IPS-18a (cell line): Measurements from ENCODE around the gene ALG10B.
"Not testable (repeated sequence)": the region's sequence is repeated elsewhere in the genome, so short reads cannot be mapped to it uniquely, and the experiment has no call there.

Experiments
- H3K27ac ChIP-seq: one replicate; pipeline ENCODE4 v1.5.1; 2013; ENCODE audit warnings: low read length
- H3K27me3 ChIP-seq: one replicate; pipeline ENCODE4 v1.6.1; 2013; ENCODE audit warnings: mild to moderate bottlenecking, low read length; ENCODE audit not compliant: control insufficient read depth, insufficient read depth
- H3K36me3 ChIP-seq: one replicate; pipeline ENCODE4 v1.6.1; 2013; ENCODE audit warnings: low read depth, low read length; ENCODE audit not compliant: control insufficient read depth
- H3K4me1 ChIP-seq: one replicate; pipeline ENCODE4 v1.6.1; 2013; ENCODE audit warnings: low read depth, low read length; ENCODE audit not compliant: control insufficient read depth
- H3K4me3 ChIP-seq: one replicate; pipeline ENCODE4 v1.5.1; 2013; ENCODE audit warnings: low read length
- H3K9ac ChIP-seq: one replicate; pipeline ENCODE4 v1.6.1; 2013; ENCODE audit warnings: mild to moderate bottlenecking, low read length, moderate library complexity
- H3K9me3 ChIP-seq: one replicate; pipeline ENCODE4 v1.6.1; 2013; ENCODE audit warnings: low read depth, low read length; ENCODE audit not compliant: control insufficient read depth

Gene ALG10B

DNA sequence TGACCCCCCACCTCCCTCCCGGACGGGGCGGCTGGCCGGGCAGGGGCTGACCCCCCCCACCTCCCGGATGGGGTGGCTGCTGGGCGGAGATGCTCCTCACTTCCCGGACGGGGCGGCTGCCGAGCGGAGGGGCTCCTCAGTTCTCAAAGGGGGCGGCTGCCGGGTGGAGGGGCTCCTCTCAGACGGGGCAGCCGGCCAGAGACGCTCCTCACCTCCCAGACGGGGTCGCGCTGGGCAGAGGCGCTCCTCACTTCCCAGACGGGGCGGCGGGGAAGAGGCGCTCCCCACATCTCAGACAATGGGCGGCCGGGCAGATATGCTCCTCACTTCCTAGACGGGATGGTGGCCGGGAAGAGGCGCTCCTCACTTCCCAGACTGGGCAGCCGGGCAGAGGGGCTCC is 13.8 kb downstream of the ALG10B start:
- H3K4me3 ChIP-seq, H3K9ac ChIP-seq, H3K27me3 ChIP-seq, H3K27ac ChIP-seq, H3K36me3 ChIP-seq, H3K4me1 ChIP-seq, H3K9me3 ChIP-seq: not testable (repeated sequence)

DNA sequence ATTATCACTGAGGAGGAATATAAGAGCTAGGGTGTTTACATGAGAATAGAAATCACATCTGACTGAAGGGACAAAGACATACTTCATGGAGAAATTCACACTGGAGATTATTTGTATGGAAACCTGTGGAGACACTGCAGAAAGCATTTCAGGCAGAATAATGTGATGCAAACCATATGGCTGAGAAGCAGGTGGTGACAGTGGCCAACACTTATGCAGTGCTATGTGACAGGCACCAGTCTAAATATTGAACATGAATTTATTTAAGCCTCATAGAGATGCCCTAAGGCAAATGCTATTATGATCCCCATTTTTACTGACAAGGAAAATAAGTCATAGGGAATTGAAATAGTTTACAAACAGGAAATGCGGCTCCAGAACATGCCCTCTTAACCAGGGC is 16.2 kb downstream of the ALG10B start:
- no peak overlapping the region for H3K9ac ChIP-seq
- H3K4me3 ChIP-seq, result no peak overlapping the region
- H3K9me3 ChIP-seq, result no peaks in the 10 kb centered on the region
- H3K27ac ChIP-seq, result no peak overlapping the region
- no peaks in the 10 kb centered on the region for H3K4me1 ChIP-seq
- H3K36me3 ChIP-seq, result no peaks in the 10 kb centered on the region
- H3K27me3 ChIP-seq, result no peaks in the 10 kb centered on the region

GRCh38 chr12:38342444-38342843 is 25.9 kb downstream of the ALG10B start:
- no peak overlapping the region for H3K27ac ChIP-seq
- H3K4me1 ChIP-seq, result no peaks in the 10 kb centered on the region
- H3K9me3 ChIP-seq, result no peaks in the 10 kb centered on the region
- no peak overlapping the region for H3K4me3 ChIP-seq
- no peaks in the 10 kb centered on the region for H3K36me3 ChIP-seq
- no peak overlapping the region for H3K9ac ChIP-seq
- no peaks in the 10 kb centered on the region for H3K27me3 ChIP-seq

GRCh38 chr12:38343256-38343655 is 26.7 kb downstream of the ALG10B start:
- not testable (repeated sequence) for H3K4me1 ChIP-seq, H3K27ac ChIP-seq, H3K27me3 ChIP-seq, H3K36me3 ChIP-seq, H3K9me3 ChIP-seq, H3K9ac ChIP-seq, H3K4me3 ChIP-seq

DNA sequence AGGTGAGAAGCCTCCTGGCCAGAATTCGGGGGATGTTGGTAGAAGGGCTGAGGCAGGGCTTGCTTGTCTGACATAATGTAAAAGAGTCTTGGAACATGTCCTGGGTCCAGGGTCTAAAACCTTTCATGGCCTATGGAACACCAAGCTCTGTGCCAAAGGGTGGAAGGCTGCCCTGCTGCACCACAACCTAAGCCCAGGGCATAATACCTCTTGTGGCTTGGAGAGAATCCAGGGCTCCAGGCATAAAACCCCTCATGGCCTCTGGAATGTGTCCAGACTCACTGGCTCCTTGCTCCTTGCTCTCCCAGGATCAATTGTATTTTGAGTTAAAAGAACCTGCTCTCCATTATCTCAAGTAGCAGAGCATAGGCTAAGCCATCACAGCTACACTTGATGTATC is 27.3 kb downstream of the ALG10B start:
- H3K27me3 ChIP-seq, H3K27ac ChIP-seq, H3K4me3 ChIP-seq, H3K36me3 ChIP-seq, H3K9me3 ChIP-seq, H3K4me1 ChIP-seq, H3K9ac ChIP-seq: not testable (repeated sequence)

DNA sequence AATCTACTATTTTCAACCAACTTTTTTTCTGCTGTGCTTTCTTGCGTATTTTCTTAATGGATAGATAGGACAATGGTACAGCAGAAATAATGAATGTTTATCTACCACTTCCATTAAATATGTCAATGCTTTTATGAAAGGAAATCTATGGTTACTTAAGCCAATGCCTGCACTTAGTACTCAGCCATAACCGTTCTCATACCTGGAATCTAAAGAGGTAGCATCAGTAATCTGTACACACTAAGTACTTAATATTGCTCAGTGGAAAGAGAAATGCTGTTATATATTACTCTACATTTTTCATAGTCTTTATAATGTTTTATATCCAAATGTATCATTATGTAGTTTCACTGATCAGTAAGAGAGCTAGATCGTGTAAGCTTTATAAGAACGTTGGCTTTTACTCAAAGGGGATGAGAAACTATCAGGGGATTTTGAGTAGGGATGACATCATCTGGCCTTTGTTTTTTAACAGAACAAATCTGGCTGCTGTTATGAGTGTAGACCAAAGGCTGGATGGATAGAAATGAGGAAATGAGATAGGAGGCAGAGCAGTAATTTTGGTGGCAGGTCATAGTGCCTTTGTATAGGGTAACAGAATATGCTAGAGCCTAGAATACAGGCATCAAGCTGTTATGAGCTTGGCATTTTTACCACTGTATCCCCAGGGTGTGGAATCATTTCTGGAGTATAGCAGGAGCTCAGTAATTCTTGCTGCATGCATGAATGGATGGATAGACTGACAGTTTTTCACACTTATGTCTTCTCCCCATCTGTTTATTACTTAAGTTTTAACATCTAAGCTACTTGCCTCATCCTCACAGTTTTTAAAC is 34.0 kb downstream of the ALG10B start:
- H3K4me1 ChIP-seq, result no peaks in the 10 kb centered on the region
- H3K27me3 ChIP-seq, result no peaks in the 10 kb centered on the region
- no peak overlapping the region for H3K4me3 ChIP-seq
- no peaks in the 10 kb centered on the region for H3K36me3 ChIP-seq
- no peak overlapping the region for H3K9ac ChIP-seq
- no peaks in the 10 kb centered on the region for H3K9me3 ChIP-seq
- no peak overlapping the region for H3K27ac ChIP-seq

DNA sequence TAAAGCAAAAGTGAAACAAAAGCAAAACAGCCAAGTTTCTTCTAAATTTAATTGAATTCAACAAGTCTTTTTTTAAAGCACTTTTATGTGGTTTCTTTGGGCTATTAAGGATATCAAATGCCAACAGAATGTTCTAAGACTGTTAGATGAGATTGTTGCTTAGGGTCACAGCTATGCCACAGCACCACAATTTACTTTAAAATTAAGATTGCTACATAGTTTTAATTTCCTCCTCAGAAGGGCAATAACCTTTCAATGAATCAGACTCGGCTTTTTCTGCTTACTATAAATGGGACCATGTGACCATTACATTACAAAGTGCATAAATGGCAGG is 34.6 kb downstream of the ALG10B start:
- not testable (repeated sequence) for H3K4me1 ChIP-seq, H3K27ac ChIP-seq, H3K27me3 ChIP-seq, H3K9me3 ChIP-seq, H3K4me3 ChIP-seq, H3K36me3 ChIP-seq, H3K9ac ChIP-seq

GRCh38 chr12:38367506-38367905 is 50.9 kb downstream of the ALG10B start:
- no peak overlapping the region for H3K4me3 ChIP-seq
- H3K27me3 ChIP-seq, result no peaks in the 10 kb centered on the region
- no peaks in the 10 kb centered on the region for H3K36me3 ChIP-seq
- H3K9ac ChIP-seq, result no peak overlapping the region
- peaks cover 3% of the 10 kb centered on the region for H3K4me1 ChIP-seq
- no peaks in the 10 kb centered on the region for H3K9me3 ChIP-seq
- no peak overlapping the region for H3K27ac ChIP-seq

- Histone ChIP-seq H3K27me3 (no peaks in the 10 kb centered on the region), H3K27ac (no peak overlapping the region), H3K4me1 (peaks cover 3% of the 10 kb centered on the region), H3K36me3 (no peaks in the 10 kb centered on the region), H3K9ac (no peak overlapping the region), H3K9me3 (no peaks in the 10 kb centered on the region), H3K4me3 (no peak overlapping the region)
These were observed 53.7 kb downstream of the ALG10B start for GRCh38 chr12:38370311-38370710.

GRCh38 chr12:38373784-38374183 is 57.2 kb downstream of the ALG10B start:
- Histone ChIP-seq H3K9me3 (no peaks in the 10 kb centered on the region), H3K27ac (no peak overlapping the region), H3K4me1 (no peaks in the 10 kb centered on the region), H3K27me3 (no peaks in the 10 kb centered on the region), H3K9ac (no peak overlapping the region), H3K36me3 (no peaks in the 10 kb centered on the region), H3K4me3 (no peak overlapping the region)

GRCh38 chr12:38374751-38375150 is 58.2 kb downstream of the ALG10B start:
- H3K4me1 ChIP-seq, result no peaks in the 10 kb centered on the region
- H3K9ac ChIP-seq, result no peak overlapping the region
- no peaks in the 10 kb centered on the region for H3K27me3 ChIP-seq
- H3K27ac ChIP-seq, result no peak overlapping the region
- no peaks in the 10 kb centered on the region for H3K9me3 ChIP-seq
- H3K4me3 ChIP-seq, result no peak overlapping the region
- no peaks in the 10 kb centered on the region for H3K36me3 ChIP-seq
